HepG2 (cell line): Measurements from ENCODE around the gene PRKAR1A. TPM values are rescaled to one million over a fixed set of nuclear protein-coding genes. Genes with fewer than 3 reads are reported as not detected.

Experiments
- ATF3 ChIP-seq: sonication (generic); formaldehyde crosslinking; IDR thresholded peaks from 2 replicates; pipeline ENCODE4 v1.4.0; 2020; ENCODE audit warnings: missing genetic modification reagents
- BRF2 ChIP-seq: sonication (generic); formaldehyde crosslinking; IDR thresholded peaks from 2 replicates; pipeline ENCODE4 v1.8.1; 2022; ENCODE audit warnings: mild to moderate bottlenecking, missing genetic modification reagents
- DR1 ChIP-seq: sonication (generic); formaldehyde crosslinking; IDR thresholded peaks from 2 replicates; pipeline ENCODE4 v1.8.0; 2021; ENCODE audit warnings: mild to moderate bottlenecking, missing genetic modification reagents, inconsistent platforms
- ETV6 ChIP-seq: sonication (generic); formaldehyde crosslinking; conservative IDR thresholded peaks from 2 replicates; pipeline ENCODE4 v1.4.0; 2020; ENCODE audit warnings: missing genetic modification reagents
- FOXO1 ChIP-seq: sonication (generic); formaldehyde crosslinking; IDR thresholded peaks from 2 replicates; pipeline ENCODE4 v1.4.0; 2020; ENCODE audit warnings: missing genetic modification reagents
- IKZF1 ChIP-seq: fragments of 450-650 bp; IDR thresholded peaks from 2 replicates; pipeline ENCODE4 v1.7.1; 2016
- IRF2 ChIP-seq: IDR thresholded peaks from 2 replicates; pipeline ENCODE4 v1.6.1; 2018; ENCODE audit warnings: missing genetic modification reagents, missing compliant biosample characterization
- KLF16 ChIP-seq, 2 experiments: sonication (generic) in 1 of 2; formaldehyde crosslinking in 1 of 2; IDR thresholded peaks; 2 replicates each; pipeline versions ENCODE4 v1.6.1 to v1.8.0; 2016 to 2023; ENCODE audit warnings: missing genetic modification reagents in 2 of 2, missing compliant biosample characterization in 1 of 2
- KMT2A ChIP-seq: sonication (generic); formaldehyde crosslinking; IDR thresholded peaks from 2 replicates; pipeline ENCODE4 v1.4.0; 2020; ENCODE audit warnings: missing genetic modification reagents
- NFYB ChIP-seq: sonication (generic); formaldehyde crosslinking; IDR thresholded peaks from 2 replicates; pipeline ENCODE4 v1.4.0; 2020; ENCODE audit warnings: missing genetic modification reagents
- SP1 ChIP-seq, 2 experiments: fragments of 450-650 bp in 1 of 2; sonication (generic) in 1 of 2; formaldehyde crosslinking in 1 of 2; IDR thresholded peaks; 2 replicates each; pipeline versions ENCODE4 v1.4.0 to v1.6.1; 2016 to 2020; ENCODE audit warnings: missing genetic modification reagents in 1 of 2
- SRSF1 ChIP-seq: fragments of 200-400 bp; formaldehyde crosslinking; optimal IDR thresholded peaks from 2 replicates; pipeline ENCODE3; 2017; ENCODE audit warnings: mild to moderate bottlenecking, low read depth, low read length, moderate library complexity
- TSC22D2 ChIP-seq: sonication (generic); formaldehyde crosslinking; IDR thresholded peaks from 2 replicates; pipeline ENCODE4 v1.5.1; 2020; ENCODE audit warnings: missing genetic modification reagents, mild to moderate bottlenecking, borderline replicate concordance
- ZNF335 ChIP-seq: sonication (generic); formaldehyde crosslinking; IDR thresholded peaks from 2 replicates; pipeline ENCODE4 v1.4.0; 2020; ENCODE audit warnings: missing genetic modification reagents
- ZNF460 ChIP-seq: sonication (generic); formaldehyde crosslinking; IDR thresholded peaks from 2 replicates; pipeline ENCODE4 v1.5.1; 2020; ENCODE audit warnings: missing genetic modification reagents, mild to moderate bottlenecking, borderline replicate concordance
- ZNF543 ChIP-seq: sonication (generic); formaldehyde crosslinking; IDR thresholded peaks from 2 replicates; pipeline ENCODE4 v1.4.0; 2020; ENCODE audit warnings: mild to moderate bottlenecking, missing genetic modification reagents
- ZNF589 ChIP-seq: sonication (generic); formaldehyde crosslinking; conservative IDR thresholded peaks from 2 replicates; pipeline ENCODE4 v1.8.0; 2022; ENCODE audit warnings: mild to moderate bottlenecking, moderate library complexity, missing genetic modification reagents
- ZNF75D ChIP-seq: sonication (generic); formaldehyde crosslinking; IDR thresholded peaks from 2 replicates; pipeline ENCODE4 v1.8.1; 2023; ENCODE audit warnings: missing genetic modification reagents, mild to moderate bottlenecking, borderline replicate concordance
- ZSCAN22 ChIP-seq: sonication (generic); formaldehyde crosslinking; IDR thresholded peaks from 2 replicates; pipeline ENCODE4 v1.4.0; 2020; ENCODE audit warnings: mild to moderate bottlenecking, missing genetic modification reagents
- polyA plus RNA-seq, 8 experiments: library from polyadenylated mRNA; depleted of rRNA in 3 of 8; stranded (reverse) in 7 of 8; unstranded in 1 of 8; fragments of >200 nt; fragmentation: Illumina TruSeq in 4 of 8; extraction: Trizol in 4 of 8; gene quantifications; 2 replicates each; pipeline versions ENCODE4 v1.2.1 to v1.2.3, GENCODE V29; 2011 to 2016; ENCODE audit warnings: low read depth in 4 of 8, missing spikeins in 1 of 8, mixed read lengths in 1 of 8; ENCODE audit not compliant: insufficient read depth in 1 of 8
- total RNA-seq, 5 experiments: library from RNA; depleted of rRNA; stranded (reverse); fragments of >200 nt; fragmentation: Illumina TruSeq; extraction: Trizol; gene quantifications; 2 replicates each; pipeline ENCODE4 v1.2.3, GENCODE V29; 2016; ENCODE audit warnings: low read depth in 1 of 5
- TF ChIP-seq, protein P1 (sequence below): sonication (generic); formaldehyde crosslinking; IDR thresholded peaks from 2 replicates; pipeline ENCODE4 v1.4.0; 2020; ENCODE audit warnings: missing genetic modification reagents
- TF ChIP-seq, protein P2 (sequence below): IDR thresholded peaks from 2 replicates; pipeline ENCODE4 v1.6.1; 2016

The PRKAR1A gene
- total and polyA plus RNA-seq, 2 of the 13 experiments (the other 11 are each of a cell fraction or from before 2014, with no cell fraction given), result 265 to 266 TPM

DNA sequence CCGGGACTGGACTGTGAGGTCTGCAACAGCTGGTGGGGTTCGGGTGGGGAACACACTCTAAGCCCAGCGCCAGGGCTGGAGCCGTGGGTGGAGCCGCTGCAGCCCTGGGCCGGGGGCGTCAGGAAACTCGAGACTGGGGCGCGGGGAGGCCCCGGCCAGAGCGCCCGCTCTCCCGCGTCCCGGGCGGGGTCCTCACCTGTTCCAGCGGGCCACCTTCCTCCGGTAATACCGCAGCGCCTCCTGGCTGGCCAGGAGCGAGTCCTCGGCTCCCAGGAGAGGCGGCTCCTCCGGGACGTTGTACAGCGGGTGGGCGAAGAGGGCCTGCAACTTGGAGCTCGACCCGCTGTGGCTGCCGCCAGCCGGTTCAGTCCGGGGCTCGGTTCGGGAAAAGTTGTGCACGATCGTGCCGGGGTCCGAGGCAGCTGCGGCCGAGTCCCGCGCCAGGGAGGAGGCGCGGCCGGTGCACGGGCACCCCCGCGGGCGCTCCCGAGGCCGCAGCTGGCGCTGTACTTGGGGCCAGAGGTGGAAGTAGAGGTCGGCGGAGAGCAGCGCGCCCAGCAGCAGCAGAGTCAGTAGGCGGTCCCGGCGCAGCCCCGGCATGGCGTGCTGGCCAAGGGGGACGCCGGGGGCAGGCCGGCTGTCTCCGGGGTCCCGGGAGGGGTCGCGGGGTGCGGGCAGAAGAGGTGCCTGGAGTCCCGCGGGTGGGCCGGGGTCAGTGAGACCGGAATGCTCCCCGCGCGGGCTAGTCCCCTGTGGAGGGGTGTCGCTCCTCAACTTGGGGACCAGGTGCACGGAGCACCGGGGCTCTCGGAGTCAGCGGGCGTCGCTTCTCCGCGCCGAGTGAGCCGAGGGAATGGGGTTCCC, 88.1 kb downstream of the PRKAR1A start (continued):
- TF ChIP-seq, protein P1, sequence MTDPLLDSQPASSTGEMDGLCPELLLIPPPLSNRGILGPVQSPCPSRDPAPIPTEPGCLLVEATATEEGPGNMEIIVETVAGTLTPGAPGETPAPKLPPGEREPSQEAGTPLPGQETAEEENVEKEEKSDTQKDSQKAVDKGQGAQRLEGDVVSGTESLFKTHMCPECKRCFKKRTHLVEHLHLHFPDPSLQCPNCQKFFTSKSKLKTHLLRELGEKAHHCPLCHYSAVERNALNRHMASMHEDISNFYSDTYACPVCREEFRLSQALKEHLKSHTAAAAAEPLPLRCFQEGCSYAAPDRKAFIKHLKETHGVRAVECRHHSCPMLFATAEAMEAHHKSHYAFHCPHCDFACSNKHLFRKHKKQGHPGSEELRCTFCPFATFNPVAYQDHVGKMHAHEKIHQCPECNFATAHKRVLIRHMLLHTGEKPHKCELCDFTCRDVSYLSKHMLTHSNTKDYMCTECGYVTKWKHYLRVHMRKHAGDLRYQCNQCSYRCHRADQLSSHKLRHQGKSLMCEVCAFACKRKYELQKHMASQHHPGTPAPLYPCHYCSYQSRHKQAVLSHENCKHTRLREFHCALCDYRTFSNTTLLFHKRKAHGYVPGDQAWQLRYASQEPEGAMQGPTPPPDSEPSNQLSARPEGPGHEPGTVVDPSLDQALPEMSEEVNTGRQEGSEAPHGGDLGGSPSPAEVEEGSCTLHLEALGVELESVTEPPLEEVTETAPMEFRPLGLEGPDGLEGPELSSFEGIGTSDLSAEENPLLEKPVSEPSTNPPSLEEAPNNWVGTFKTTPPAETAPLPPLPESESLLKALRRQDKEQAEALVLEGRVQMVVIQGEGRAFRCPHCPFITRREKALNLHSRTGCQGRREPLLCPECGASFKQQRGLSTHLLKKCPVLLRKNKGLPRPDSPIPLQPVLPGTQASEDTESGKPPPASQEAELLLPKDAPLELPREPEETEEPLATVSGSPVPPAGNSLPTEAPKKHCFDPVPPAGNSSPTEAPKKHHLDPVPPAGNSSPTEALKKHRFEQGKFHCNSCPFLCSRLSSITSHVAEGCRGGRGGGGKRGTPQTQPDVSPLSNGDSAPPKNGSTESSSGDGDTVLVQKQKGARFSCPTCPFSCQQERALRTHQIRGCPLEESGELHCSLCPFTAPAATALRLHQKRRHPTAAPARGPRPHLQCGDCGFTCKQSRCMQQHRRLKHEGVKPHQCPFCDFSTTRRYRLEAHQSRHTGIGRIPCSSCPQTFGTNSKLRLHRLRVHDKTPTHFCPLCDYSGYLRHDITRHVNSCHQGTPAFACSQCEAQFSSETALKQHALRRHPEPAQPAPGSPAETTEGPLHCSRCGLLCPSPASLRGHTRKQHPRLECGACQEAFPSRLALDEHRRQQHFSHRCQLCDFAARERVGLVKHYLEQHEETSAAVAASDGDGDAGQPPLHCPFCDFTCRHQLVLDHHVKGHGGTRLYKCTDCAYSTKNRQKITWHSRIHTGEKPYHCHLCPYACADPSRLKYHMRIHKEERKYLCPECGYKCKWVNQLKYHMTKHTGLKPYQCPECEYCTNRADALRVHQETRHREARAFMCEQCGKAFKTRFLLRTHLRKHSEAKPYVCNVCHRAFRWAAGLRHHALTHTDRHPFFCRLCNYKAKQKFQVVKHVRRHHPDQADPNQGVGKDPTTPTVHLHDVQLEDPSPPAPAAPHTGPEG (CRISPR knock-in tag), result 0 out of 2 replicates have a peak, but pooled peaks have one; percentile 63
- TF ChIP-seq ETV6 (0 out of 2 replicates have a peak, but pooled peaks have one; percentile 60), KMT2A (CRISPR knock-in tag) (peak; percentile 57; the same call in 1 of the 2 replicates), ZNF589 (CRISPR knock-in tag) (0 out of 2 replicates have a peak, but pooled peaks have one; percentile 55), DR1 (CRISPR knock-in tag) (peak; percentile 61; the same call in 1 of the 2 replicates), TSC22D2 (CRISPR knock-in tag) (peak; percentile 81; the same call in 1 of the 2 replicates), ZNF335 (CRISPR knock-in tag) (peak; percentile 24; the same call in 1 of the 2 replicates), BRF2 (CRISPR knock-in tag) (0 out of 2 replicates have a peak, but pooled peaks have one; percentile 67), IKZF1 (no peak), FOXO1 (CRISPR knock-in tag) (peak; percentile 42; the same call in 1 of the 2 replicates), ZNF460 (CRISPR knock-in tag) (no peak), SRSF1 (no peak), SP1 (IDR thresholded peaks at IDR 0.05) (no peak), SP1 (CRISPR knock-in tag; IDR thresholded peaks at IDR 0.05) (no peak), ATF3 (CRISPR knock-in tag) (peak; percentile 60; the same call in 1 of the 2 replicates), KLF16 (CRISPR knock-in tag; IDR thresholded peaks at IDR 0.05) (no peak), ZNF543 (peak; percentile 77), IRF2 (CRISPR knock-in tag) (peak; percentile 60; the same call in 1 of the 2 replicates), NFYB (CRISPR knock-in tag) (0 out of 2 replicates have a peak, but pooled peaks have one; percentile 9), ZNF75D (no peak), ZSCAN22 (CRISPR knock-in tag) (peak; percentile 62; the same call in 1 of the 2 replicates)
- TF ChIP-seq, protein P2, sequence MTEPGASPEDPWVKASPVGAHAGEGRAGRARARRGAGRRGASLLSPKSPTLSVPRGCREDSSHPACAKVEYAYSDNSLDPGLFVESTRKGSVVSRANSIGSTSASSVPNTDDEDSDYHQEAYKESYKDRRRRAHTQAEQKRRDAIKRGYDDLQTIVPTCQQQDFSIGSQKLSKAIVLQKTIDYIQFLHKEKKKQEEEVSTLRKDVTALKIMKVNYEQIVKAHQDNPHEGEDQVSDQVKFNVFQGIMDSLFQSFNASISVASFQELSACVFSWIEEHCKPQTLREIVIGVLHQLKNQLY (CRISPR knock-in tag), result no peak
